Mammary epithelial cell (primary cell): Measurements from ENCODE around the gene RNF220.

Source experiments
- EZH2 ChIP-seq: IDR thresholded peaks from 2 replicates; pipeline ENCODE4 v1.6.1; 2012; ENCODE audit warnings: low read length, inconsistent platforms, borderline replicate concordance
- TF ChIP-seq, protein P1 (sequence below), 2 donors: IDR thresholded peaks in 1 of 2; conservative IDR thresholded peaks in 1 of 2; 2 replicates each; pipeline ENCODE4 v1.5.1; 2011 to 2012; ENCODE audit warnings: inconsistent platforms in 2 of 2, low read length in 2 of 2, mild to moderate bottlenecking in 2 of 2, control low read depth in 1 of 2, low read depth in 1 of 2; ENCODE audit not compliant: insufficient read depth in 1 of 2; ENCODE audit errors: extremely low read depth in 1 of 2

- TF ChIP-seq, protein P1, sequence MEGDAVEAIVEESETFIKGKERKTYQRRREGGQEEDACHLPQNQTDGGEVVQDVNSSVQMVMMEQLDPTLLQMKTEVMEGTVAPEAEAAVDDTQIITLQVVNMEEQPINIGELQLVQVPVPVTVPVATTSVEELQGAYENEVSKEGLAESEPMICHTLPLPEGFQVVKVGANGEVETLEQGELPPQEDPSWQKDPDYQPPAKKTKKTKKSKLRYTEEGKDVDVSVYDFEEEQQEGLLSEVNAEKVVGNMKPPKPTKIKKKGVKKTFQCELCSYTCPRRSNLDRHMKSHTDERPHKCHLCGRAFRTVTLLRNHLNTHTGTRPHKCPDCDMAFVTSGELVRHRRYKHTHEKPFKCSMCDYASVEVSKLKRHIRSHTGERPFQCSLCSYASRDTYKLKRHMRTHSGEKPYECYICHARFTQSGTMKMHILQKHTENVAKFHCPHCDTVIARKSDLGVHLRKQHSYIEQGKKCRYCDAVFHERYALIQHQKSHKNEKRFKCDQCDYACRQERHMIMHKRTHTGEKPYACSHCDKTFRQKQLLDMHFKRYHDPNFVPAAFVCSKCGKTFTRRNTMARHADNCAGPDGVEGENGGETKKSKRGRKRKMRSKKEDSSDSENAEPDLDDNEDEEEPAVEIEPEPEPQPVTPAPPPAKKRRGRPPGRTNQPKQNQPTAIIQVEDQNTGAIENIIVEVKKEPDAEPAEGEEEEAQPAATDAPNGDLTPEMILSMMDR (conservative IDR thresholded peaks at IDR 0.05 in 1 of 2, IDR thresholded peaks at IDR 0.05 in 1 of 2; ENCODE audit: extremely low read depth in 1 of 2, insufficient read depth in 1 of 2, low read depth in 1 of 2, low read length in 2 of 2) = no peak
- TF ChIP-seq EZH2 = no peak
Observed at GRCh38 chr1:44659566-44659965, 254.5 kb downstream of the RNF220 start.
